ENCODE results near the gene RPF1. TPM values are rescaled to one million over a fixed set of nuclear protein-coding genes. Genes with fewer than 3 reads are reported as not detected.

The RPF1 gene
- total RNA-seq, 1 experiment from 2014 or later: 36.1 TPM

DNA sequence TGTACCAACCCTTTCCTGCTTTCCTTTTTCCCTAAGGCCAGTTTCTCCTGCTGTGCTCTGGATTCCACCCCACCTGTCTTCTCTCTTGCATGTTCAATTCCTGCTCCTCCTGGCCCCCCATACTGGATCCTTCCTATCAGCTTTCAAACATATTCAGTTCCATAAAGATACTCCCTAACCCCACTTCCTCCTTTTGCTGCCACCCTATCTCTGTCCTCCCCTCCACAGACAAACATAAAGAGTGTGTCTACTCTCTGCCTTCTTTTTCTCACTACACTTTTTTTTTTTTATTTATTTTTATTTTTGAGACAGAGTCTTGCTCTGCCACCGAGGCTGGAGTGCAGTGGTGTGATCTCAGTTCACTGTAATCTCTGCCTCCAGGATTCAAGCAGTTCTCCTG is 16.9 kb upstream of the RPF1 start:
- H2BK15ac ChIP-seq (ENCODE audit: low read depth, low read length): no peak overlapping the region
- no peaks in the 10 kb centered on the region for H3K27me3 ChIP-seq (ENCODE audit: insufficient read depth, low read length)
- Mint-ChIP-seq H3K36me3 (ENCODE audit: insufficient read depth in 1 of 3, low read depth in 3 of 3) (no peaks in the 10 kb centered on the region), H3K27me3 (ENCODE audit: low read depth) (peaks cover 72% of the 10 kb centered on the region), H3K4me3 (no peak overlapping the region), H3K27ac (no peak overlapping the region), H3K9me3 (no peaks in the 10 kb centered on the region), H3K4me1 (no peaks in the 10 kb centered on the region)
- no peak overlapping the region for H2BK5ac ChIP-seq (ENCODE audit: insufficient read length, low read length)
- H4K91ac ChIP-seq (ENCODE audit: insufficient read length, low read depth, low read length): no peak overlapping the region
- no peak overlapping the region for H3K14ac ChIP-seq (ENCODE audit: insufficient read depth, low read length)
- H4K5ac ChIP-seq (ENCODE audit: insufficient read length, low read depth, low read length): no peak overlapping the region
- no peak overlapping the region for H2BK120ac ChIP-seq (ENCODE audit: low read depth, low read length, poor library complexity, severe bottlenecking)
- H2AK5ac ChIP-seq (ENCODE audit: insufficient read length, low read length): no peak overlapping the region
- H2BK20ac ChIP-seq (ENCODE audit: low read depth, low read length, poor library complexity, severe bottlenecking): no peak overlapping the region
- WGBS (ENCODE audit: extremely low coverage, insufficient read length, low lambda C conversion rate): no CpG with 5 or more reads among the region's 1 CpG
- no peak overlapping the region for H3K4me2 ChIP-seq (ENCODE audit: insufficient read depth, insufficient read length, low read length)
- H3K9ac ChIP-seq (ENCODE audit: extremely low read depth, insufficient read length, low read length): no peak overlapping the region
- no peak overlapping the region for H4K8ac ChIP-seq (replicated peaks; ENCODE audit: insufficient read length, low read depth, low read length)
- no peak overlapping the region for H2BK12ac ChIP-seq (ENCODE audit: insufficient read length, low read depth, low read length)
- H3K9me3 ChIP-seq (ENCODE audit: control insufficient read depth, low read depth, low read length): no peaks in the 10 kb centered on the region
- no peak for DNase-seq
- H3K4ac ChIP-seq (ENCODE audit: low read depth, low read length): no peak overlapping the region
- TF ChIP-seq, protein P1, sequence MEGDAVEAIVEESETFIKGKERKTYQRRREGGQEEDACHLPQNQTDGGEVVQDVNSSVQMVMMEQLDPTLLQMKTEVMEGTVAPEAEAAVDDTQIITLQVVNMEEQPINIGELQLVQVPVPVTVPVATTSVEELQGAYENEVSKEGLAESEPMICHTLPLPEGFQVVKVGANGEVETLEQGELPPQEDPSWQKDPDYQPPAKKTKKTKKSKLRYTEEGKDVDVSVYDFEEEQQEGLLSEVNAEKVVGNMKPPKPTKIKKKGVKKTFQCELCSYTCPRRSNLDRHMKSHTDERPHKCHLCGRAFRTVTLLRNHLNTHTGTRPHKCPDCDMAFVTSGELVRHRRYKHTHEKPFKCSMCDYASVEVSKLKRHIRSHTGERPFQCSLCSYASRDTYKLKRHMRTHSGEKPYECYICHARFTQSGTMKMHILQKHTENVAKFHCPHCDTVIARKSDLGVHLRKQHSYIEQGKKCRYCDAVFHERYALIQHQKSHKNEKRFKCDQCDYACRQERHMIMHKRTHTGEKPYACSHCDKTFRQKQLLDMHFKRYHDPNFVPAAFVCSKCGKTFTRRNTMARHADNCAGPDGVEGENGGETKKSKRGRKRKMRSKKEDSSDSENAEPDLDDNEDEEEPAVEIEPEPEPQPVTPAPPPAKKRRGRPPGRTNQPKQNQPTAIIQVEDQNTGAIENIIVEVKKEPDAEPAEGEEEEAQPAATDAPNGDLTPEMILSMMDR (conservative IDR thresholded peaks at IDR 0.05): no peak
- H3K18ac ChIP-seq (ENCODE audit: insufficient read length, low read depth, low read length): no peak overlapping the region
- H3K79me1 ChIP-seq (ENCODE audit: insufficient read depth, low read depth, low read length, poor library complexity, severe bottlenecking): no peaks in the 10 kb centered on the region
- no peak overlapping the region for H3K56ac ChIP-seq (ENCODE audit: insufficient read length, low read depth, low read length)
- no peak overlapping the region for H3K23ac ChIP-seq (ENCODE audit: insufficient read length, low read depth, low read length)
- H3K23me2 ChIP-seq (ENCODE audit: insufficient read length, low read depth, low read length, poor library complexity, severe bottlenecking): no peaks in the 10 kb centered on the region
- no peaks in the 10 kb centered on the region for H4K20me1 ChIP-seq (ENCODE audit: control insufficient read depth, insufficient read depth, insufficient read length)
- H3K27ac ChIP-seq (ENCODE audit: insufficient read length, low read depth, low read length): no peak overlapping the region
- H2AFZ ChIP-seq (ENCODE audit: low read length): no peak overlapping the region
- H3K79me2 ChIP-seq (ENCODE audit: insufficient read depth, low read length): no peaks in the 10 kb centered on the region
- H3K4me1 ChIP-seq (ENCODE audit: insufficient read depth, low read length): no peaks in the 10 kb centered on the region
- H3T11ph ChIP-seq (ENCODE audit: low read length): no peak overlapping the region
